ENCODE measurements around the gene AWAT2. TPM values are rescaled to one million over a fixed set of nuclear protein-coding genes. Genes with fewer than 3 reads are reported as not detected.

AWAT2 gene
- total and polyA plus RNA-seq, 9 of the 15 experiments (the other 6 are each of a cell fraction or from before 2014, with no cell fraction given): not detected

GRCh38 chrX:70088751-70089150 is 39.0 kb upstream of the AWAT2 start (continued):
- TF ChIP-seq RAD51 (IDR thresholded peaks at IDR 0.05; ENCODE audit: borderline replicate concordance, low read depth) (no peak), BACH1 (tag; IDR thresholded peaks at IDR 0.05) (no peak), SMARCE1 (IDR thresholded peaks at IDR 0.05) (no peak), ELF2 (CRISPR knock-in tag; IDR thresholded peaks at IDR 0.05) (no peak), ZNF311 (CRISPR knock-in tag; IDR thresholded peaks at IDR 0.05) (no peak)

- no peak for FAIRE-seq
- H2AFZ ChIP-seq (ENCODE audit: low read depth, low read length): no peak overlapping the region
Measured at GRCh38 chrX:70087857-70088630, 38.3 kb upstream of the AWAT2 start.

More at GRCh38 chrX:70087857-70088630, 38.3 kb upstream of the AWAT2 start:
- no peaks in the 10 kb centered on the region for H3K9me3 ChIP-seq (replicated peaks; ENCODE audit: control insufficient read depth, insufficient read depth, low read depth, low read length)
- in situ Hi-C loops (cut with MboI): no loop called here
- H3K27me3 ChIP-seq (ENCODE audit: control insufficient read depth in 2 of 2, insufficient read depth in 2 of 2, low read length in 2 of 2): peaks cover 0 to 8% of the 10 kb centered on the region in 2 experiments; a peak in 1 of 5 replicates
- no peaks in the 10 kb centered on the region; the same call in 1 of the 2 replicates for H4K20me1 ChIP-seq (replicated peaks; ENCODE audit: control insufficient read depth, insufficient read depth, low read length)
- no TSS peak for BruUV-seq (replicated peaks)
- no peak overlapping the region for H3K4me2 ChIP-seq (ENCODE audit: insufficient read depth, low read length)
- H3K4me3 ChIP-seq: no peak overlapping the region
- TF ChIP-seq NFIC (IDR thresholded peaks at IDR 0.05): peak; percentile 23; the same call in 1 of the 2 replicates
- TF ChIP-seq SETDB1 (IDR thresholded peaks at IDR 0.05; ENCODE audit: low read length): no peak
- TF ChIP-seq NFYB (IDR thresholded peaks at IDR 0.05; ENCODE audit: extremely low read depth, insufficient read length): no peak
- no peak for TF ChIP-seq ZNF311 (CRISPR knock-in tag; IDR thresholded peaks at IDR 0.05)
- no peak for TF ChIP-seq PHTF2 (CRISPR knock-in tag; IDR thresholded peaks at IDR 0.05)
- TF ChIP-seq CREM (IDR thresholded peaks at IDR 0.05; ENCODE audit: low read depth): no peak
- no peak for DNase-seq (ENCODE audit: extremely low read depth in 1 of 4, low spot score in 3 of 4)
- no peak overlapping the region for H3K9ac ChIP-seq (ENCODE audit: insufficient read depth in 1 of 2, low read depth in 2 of 2, low read length in 2 of 2)
- no peaks in the 10 kb centered on the region for H3K9me1 ChIP-seq (ENCODE audit: control insufficient read depth, insufficient read depth, low read length)
- 2% methylated on average over 11 of the region's 11 CpGs for WGBS (ENCODE audit: insufficient coverage, low coverage, missing lambda C conversion rate)
- H3K79me2 ChIP-seq (ENCODE audit: control insufficient read depth, insufficient read depth, low read length): no peaks in the 10 kb centered on the region
- no peaks in the 10 kb centered on the region for H3K36me3 ChIP-seq (ENCODE audit: control insufficient read depth, insufficient read depth, low read length)
- no peak overlapping the region for H3K27ac ChIP-seq (ENCODE audit: extremely low read depth, low read depth, low read length)
- ATAC-seq: no peak
- intact Hi-C loops (cut with micrococcal nuclease): no loop called here
- H3K4me1 ChIP-seq (replicated peaks in 1 of 2; ENCODE audit: control insufficient read depth in 2 of 2, insufficient read depth in 2 of 2, low read length in 2 of 2): no peaks in the 10 kb centered on the region
- ChIA-PET CTCF (ENCODE audit: low intra/inter-chr PET ratio) (no interaction called here), POLR2A (interaction anchor here (0.8 kb wide), 1 partner anchor 14 kb away, joined by 3 read pairs; no protein-coding TSS in a partner anchor)
